Dermis microvascular lymphatic vessel endothelial cell (primary cell): ENCODE data around the gene OBI1. TPM values are rescaled to one million over a fixed set of nuclear protein-coding genes. Genes with fewer than 3 reads are reported as not detected.

Source experiments
- DNase-seq, 2 donors: peaks; one replicate each; pipeline versions ENCODE4 v3.0.0 to v3.0.0-alpha.2; 2010; ENCODE audit warnings: low read depth in 2 of 2
- total RNA-seq: library from RNA; depleted of rRNA; stranded (reverse); fragments of >200 nt; gene quantifications from 2 replicates; pipeline ENCODE4 v1.2.1, GENCODE V29; 2014

OBI1 gene
- total RNA-seq, 1 donor from 2014 or later = 20.7 TPM

GRCh38 chr13:78603240-78603957 lies 55.6 kb downstream of the OBI1 start, which contains the start of gene POU4F1:
TSS of gene POU4F1 (minus strand) at chr13:78603552. CDS start at chr13:78603326, 226 bp downstream.
- DNase-seq = peak; percentile 28 to 72

GRCh38 chr13:78602561-78603239 lies 56.3 kb downstream of the OBI1 start:
- DNase-seq = no peak

GRCh38 chr13:78601874-78602560 lies 56.9 kb downstream of the OBI1 start:
- DNase-seq = no peak

GRCh38 chr13:78601124-78601873 lies 57.7 kb downstream of the OBI1 start:
- peak in 1 of 2 donors; percentile 53 for DNase-seq

- DNase-seq = no peak
Measured at GRCh38 chr13:78600280-78600883, 58.6 kb downstream of the OBI1 start.

GRCh38 chr13:78599645-78600279 lies 59.2 kb downstream of the OBI1 start:
- no peak for DNase-seq

- no peak for DNase-seq
Measured at GRCh38 chr13:78598966-78599644, 59.9 kb downstream of the OBI1 start.

- no peak for DNase-seq
Measured at GRCh38 chr13:78598116-78598781, 60.7 kb downstream of the OBI1 start.

GRCh38 chr13:78597602-78597932 lies 61.4 kb downstream of the OBI1 start:
- DNase-seq = no peak

GRCh38 chr13:78596736-78597601 lies 62.0 kb downstream of the OBI1 start:
- DNase-seq = no peak

GRCh38 chr13:78596399-78596735 lies 62.6 kb downstream of the OBI1 start:
- no peak for DNase-seq

- DNase-seq = no peak
Measured at GRCh38 chr13:78595495-78596398, 63.2 kb downstream of the OBI1 start.

- DNase-seq = no peak
Measured at GRCh38 chr13:78594456-78594975, 64.4 kb downstream of the OBI1 start.

GRCh38 chr13:78593652-78594455 lies 65.1 kb downstream of the OBI1 start:
- DNase-seq = no peak

GRCh38 chr13:78593129-78593528 lies 65.8 kb downstream of the OBI1 start:
- no peak for DNase-seq

- no peak for DNase-seq
Measured at GRCh38 chr13:78592584-78592983, 66.4 kb downstream of the OBI1 start.

- peak in 1 of 2 donors; percentile 32 for DNase-seq
Measured at GRCh38 chr13:78589206-78589605, 69.7 kb downstream of the OBI1 start.
